HL-60 (cell line): Measurements from ENCODE around the gene ZCWPW1.

Experiments used
- GABPA ChIP-seq: IDR thresholded peaks from 2 replicates; pipeline ENCODE4 v1.6.1; 2012; ENCODE audit warnings: low read depth
- POLR2AphosphoS5 ChIP-seq: IDR thresholded peaks from 2 replicates; pipeline ENCODE4 v1.6.1; 2012; ENCODE audit warnings: low read depth
- TF ChIP-seq, protein P1 (sequence below): IDR thresholded peaks from one replicate; pipeline ENCODE4 v1.5.1; 2011; ENCODE audit warnings: low read length, control low read depth, inconsistent platforms; ENCODE audit not compliant: insufficient read depth

DNA sequence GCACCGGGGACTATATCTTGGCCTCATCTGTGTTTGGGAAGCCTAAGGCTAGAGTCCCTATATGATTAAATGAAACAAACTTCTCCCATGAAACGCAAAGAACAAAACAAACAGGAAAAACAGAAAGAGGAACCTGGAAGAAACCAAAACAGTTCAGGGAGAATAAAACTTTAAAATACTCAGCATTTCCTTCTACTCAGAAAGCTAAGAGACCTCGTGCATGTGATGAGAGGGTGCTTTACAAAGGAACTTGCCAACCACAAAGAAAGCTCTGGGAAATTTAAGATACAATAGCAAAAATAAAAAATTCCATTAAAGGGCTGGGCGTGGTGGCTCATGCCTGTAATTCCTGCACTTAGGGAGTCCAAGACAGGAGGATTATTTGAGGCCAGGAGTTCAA is 48.3 kb downstream of the ZCWPW1 start:
- TF ChIP-seq, protein P1, sequence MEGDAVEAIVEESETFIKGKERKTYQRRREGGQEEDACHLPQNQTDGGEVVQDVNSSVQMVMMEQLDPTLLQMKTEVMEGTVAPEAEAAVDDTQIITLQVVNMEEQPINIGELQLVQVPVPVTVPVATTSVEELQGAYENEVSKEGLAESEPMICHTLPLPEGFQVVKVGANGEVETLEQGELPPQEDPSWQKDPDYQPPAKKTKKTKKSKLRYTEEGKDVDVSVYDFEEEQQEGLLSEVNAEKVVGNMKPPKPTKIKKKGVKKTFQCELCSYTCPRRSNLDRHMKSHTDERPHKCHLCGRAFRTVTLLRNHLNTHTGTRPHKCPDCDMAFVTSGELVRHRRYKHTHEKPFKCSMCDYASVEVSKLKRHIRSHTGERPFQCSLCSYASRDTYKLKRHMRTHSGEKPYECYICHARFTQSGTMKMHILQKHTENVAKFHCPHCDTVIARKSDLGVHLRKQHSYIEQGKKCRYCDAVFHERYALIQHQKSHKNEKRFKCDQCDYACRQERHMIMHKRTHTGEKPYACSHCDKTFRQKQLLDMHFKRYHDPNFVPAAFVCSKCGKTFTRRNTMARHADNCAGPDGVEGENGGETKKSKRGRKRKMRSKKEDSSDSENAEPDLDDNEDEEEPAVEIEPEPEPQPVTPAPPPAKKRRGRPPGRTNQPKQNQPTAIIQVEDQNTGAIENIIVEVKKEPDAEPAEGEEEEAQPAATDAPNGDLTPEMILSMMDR = no peak
- no peak for TF ChIP-seq GABPA
- no peak for TF ChIP-seq POLR2AphosphoS5
